ENCODE data around the gene BTBD19. TPM values are rescaled to one million over a fixed set of nuclear protein-coding genes. Genes with fewer than 3 reads are reported as not detected.

Gene BTBD19
- total and polyA plus RNA-seq, 2 of the 8 experiments (the other 6 are each of a cell fraction or from before 2014, with no cell fraction given), result 1.1 TPM

DNA sequence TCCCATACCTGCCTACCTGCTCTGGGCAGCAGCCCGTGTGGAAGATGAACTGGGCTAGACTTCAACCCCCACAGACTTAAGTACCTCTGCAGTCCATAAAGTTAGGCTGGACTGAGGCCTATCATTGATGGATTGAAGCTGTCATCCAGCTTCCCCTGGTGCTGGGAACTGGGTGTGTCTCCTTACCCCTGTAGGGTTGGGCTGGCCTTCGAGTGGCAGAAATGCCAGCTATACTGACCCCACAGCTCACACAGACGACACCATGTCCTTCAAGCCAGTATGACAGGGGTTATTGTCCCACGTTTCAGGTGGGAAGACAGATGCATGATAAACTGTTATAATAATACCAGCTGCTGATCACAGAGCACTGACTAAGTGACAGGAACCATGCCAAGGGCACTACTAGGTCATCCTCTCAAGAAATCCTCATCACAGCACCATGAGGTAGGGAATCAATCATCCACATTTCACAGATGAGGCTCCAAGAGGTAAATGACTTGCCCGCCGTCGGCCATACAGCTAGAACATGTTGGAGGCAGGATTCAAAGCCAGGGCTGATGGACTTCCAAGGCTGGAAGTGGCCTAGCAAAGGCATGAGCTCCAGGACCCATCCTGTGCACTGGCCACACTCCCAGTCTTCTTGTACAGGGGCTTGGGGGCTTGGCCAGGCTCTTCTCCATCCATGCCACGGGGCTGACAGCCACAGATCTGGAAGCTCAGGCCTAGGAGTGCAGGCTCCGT lies 20.0 kb upstream of the BTBD19 start, which contains the start of gene BEST4:
TSS of gene BEST4 (minus strand) at position 51 of the 741 bp plus-strand sequence. CDS start 465 bp downstream, outside the sequence.
- Histone ChIP-seq H3K18ac (ENCODE audit: extremely low read depth, low read length) (no peak within 1 kb of the TSS), H4K91ac (replicated peaks; ENCODE audit: insufficient read length, low read length) (no peak within 1 kb of the TSS), H3K4me1 (replicated peaks in 1 of 4; ENCODE audit: control insufficient read depth in 3 of 4, insufficient read depth in 4 of 4, low read length in 3 of 4) (peaks cover 4 to 22% (median 16%) of the 10 kb centered on the region in 4 experiments), H4K5ac (ENCODE audit: insufficient read length, low read depth, low read length) (no peak within 1 kb of the TSS), H3K56ac (replicated peaks; ENCODE audit: insufficient read length, low read depth, low read length) (no peak within 1 kb of the TSS), H3K9ac (replicated peaks in 1 of 4; ENCODE audit: extremely low read depth in 1 of 4, low read depth in 3 of 4, low read length in 3 of 4) (no peak within 1 kb of the TSS), H3K4me2 (ENCODE audit: insufficient read depth in 1 of 2, low read depth in 2 of 2, low read length in 2 of 2) (peak within 1 kb of the TSS in 1 of 2 experiments; percentile 64; a peak in 1 of 4 replicates), H3K14ac (ENCODE audit: insufficient read length) (no peak within 1 kb of the TSS), H2BK5ac (ENCODE audit: low read depth, low read length) (no peak within 1 kb of the TSS; the same call in 1 of the 2 replicates), H3K4ac (replicated peaks; ENCODE audit: insufficient read length, low read depth, low read length) (peak within 1 kb of the TSS; percentile 71), H2BK15ac (ENCODE audit: low read length) (peak within 1 kb of the TSS; percentile 99), H3K79me2 (ENCODE audit: control insufficient read depth in 1 of 2, insufficient read depth in 2 of 2, low read length in 2 of 2) (no peaks in the 10 kb centered on the region), H2BK20ac (ENCODE audit: low read length) (no peak within 1 kb of the TSS), H3K23ac (ENCODE audit: insufficient read length) (no peak within 1 kb of the TSS), H2BK12ac (ENCODE audit: low read depth, low read length) (peak within 1 kb of the TSS; percentile 56; the same call in 1 of the 2 replicates), H3K4me3 (ENCODE audit: extremely low read depth in 1 of 4, insufficient read depth in 2 of 4, low read depth in 3 of 4, low read length in 4 of 4) (no peak within 1 kb of the TSS), H2AK5ac (ENCODE audit: low read depth, low read length) (no peak within 1 kb of the TSS), H4K8ac (ENCODE audit: extremely low read depth, insufficient read depth, low read length) (no peak within 1 kb of the TSS; the same call in 1 of the 2 replicates), H3K23me2 (ENCODE audit: low read depth, low read length) (peaks cover 6% of the 10 kb centered on the region; the same call in 1 of the 2 replicates), H3K36me3 (ENCODE audit: control insufficient read depth in 2 of 4, insufficient read depth in 4 of 4, low read length in 3 of 4) (no peaks in the 10 kb centered on the region), H3K27ac (ENCODE audit: low read depth, low read length) (no peak within 1 kb of the TSS), H3K27me3 (replicated peaks in 1 of 4; ENCODE audit: control insufficient read depth in 3 of 4, extremely low read depth in 1 of 4, insufficient read depth in 3 of 4, low read length in 3 of 4) (peaks cover 0 to 7% (median 2%) of the 10 kb centered on the region in 4 experiments; a peak in 3 of 7 replicates), H2BK120ac (replicated peaks; ENCODE audit: low read depth, low read length) (no peak within 1 kb of the TSS), H4K20me1 (replicated peaks in 1 of 2; ENCODE audit: control insufficient read depth in 1 of 2, insufficient read depth in 2 of 2, low read length in 2 of 2) (no peaks in the 10 kb centered on the region), H2AFZ (ENCODE audit: low read length) (no peak within 1 kb of the TSS), H3K79me1 (ENCODE audit: low read depth, low read length) (0 out of 2 replicates have a peak, but pooled peaks cover 2% of the 10 kb centered on the region), H3K9me3 (ENCODE audit: insufficient read depth in 2 of 2, low read depth in 1 of 2, low read length in 1 of 2) (no peaks in the 10 kb centered on the region)
- no peak for FAIRE-seq
- 93% methylated on average over 9 of the region's 9 CpGs; no CpG with 5 or more reads in 1 of the 2 experiments for WGBS, 2 experiments (ENCODE audit: extremely low coverage in 1 of 2, insufficient coverage in 1 of 2, insufficient read length in 1 of 2, insufficient replicate concordance in 2 of 2, low coverage in 1 of 2, low lambda C conversion rate in 2 of 2, missing lambda C conversion rate in 1 of 2)
- ChIA-PET POLR2A (ENCODE audit: partially characterized antibody) (interaction anchor here (0.6 to 23.6 kb wide), 11 partner anchors 8 to 733 kb away, joined by 3 to 428 read pairs (median 5); partner anchors contain the start of genes BTBD19, DYNLT4, PLK3 and RNU5D-1), CTCF (ENCODE audit: partially characterized antibody) (interaction anchor here (1.0 to 10.4 kb wide), 11 partner anchors 9 to 512 kb away, joined by 3 to 67 read pairs (median 11); partner anchors contain the start of genes BTBD19, DYNLT4, PLK3 and RNU5D-1)
- DNase-seq (ENCODE audit: low read depth in 1 of 2, low spot score in 2 of 2), result no peak
- TF ChIP-seq NANOG (IDR thresholded peaks at IDR 0.05; ENCODE audit: insufficient read depth, low read depth, low read length, poor library complexity, severe bottlenecking) (no peak), RNF2 (IDR thresholded peaks at IDR 0.05; ENCODE audit: borderline replicate concordance, low read depth, low read length, missing control alignments, poor library complexity, severe bottlenecking) (no peak), BACH1 (IDR thresholded peaks at IDR 0.05; ENCODE audit: low read length) (no peak), POU5F1 (IDR thresholded peaks at IDR 0.05; ENCODE audit: low read depth, low read length) (no peak), BCL11A (IDR thresholded peaks at IDR 0.05; ENCODE audit: low read depth in 2 of 2, low read length in 2 of 2) (no peak), MAX (IDR thresholded peaks at IDR 0.05) (no peak), PHF8 (conservative IDR thresholded peaks at IDR 0.05; ENCODE audit: low read depth, low read length) (no peak), SP2 (IDR thresholded peaks at IDR 0.05; ENCODE audit: low read length) (no peak), EP300 (IDR thresholded peaks at IDR 0.05; ENCODE audit: borderline replicate concordance in 1 of 2, low read depth in 2 of 2, low read length in 2 of 2) (no peak)

Data from H1 (cell line).